ENCODE data around the gene RHCG. TPM values are rescaled to one million over a fixed set of nuclear protein-coding genes. Genes with fewer than 3 reads are reported as not detected.

RHCG gene
- total RNA-seq, 2 donors from 2014 or later: 0.52 TPM; not detected in 1

GRCh38 chr15:89426500-89426899 lies 69.9 kb downstream of the RHCG start:
- H3K9me3 ChIP-seq: no peaks in the 10 kb centered on the region
- H3K4me3 ChIP-seq: no peak overlapping the region
- peaks cover 10% of the 10 kb centered on the region for H3K4me1 ChIP-seq
- H3K27me3 ChIP-seq: no peaks in the 10 kb centered on the region
- TF ChIP-seq POLR2A (IDR thresholded peaks at IDR 0.05) (no peak), CTCF (IDR thresholded peaks at IDR 0.05) (no peak)
- WGBS, 2 donors: 87 to 93% methylated on average over 4 to 5 of the region's 5 CpGs
- intact Hi-C loops (cut with DNase I): no loop called here
- H3K27ac ChIP-seq: no peak overlapping the region
- H3K36me3 ChIP-seq (replicated peaks in 1 of 2; ENCODE audit: insufficient read depth in 1 of 2, low read depth in 2 of 2): no peaks in the 10 kb centered on the region
- ATAC-seq (no peak), DNase-seq (no peak)

DNA sequence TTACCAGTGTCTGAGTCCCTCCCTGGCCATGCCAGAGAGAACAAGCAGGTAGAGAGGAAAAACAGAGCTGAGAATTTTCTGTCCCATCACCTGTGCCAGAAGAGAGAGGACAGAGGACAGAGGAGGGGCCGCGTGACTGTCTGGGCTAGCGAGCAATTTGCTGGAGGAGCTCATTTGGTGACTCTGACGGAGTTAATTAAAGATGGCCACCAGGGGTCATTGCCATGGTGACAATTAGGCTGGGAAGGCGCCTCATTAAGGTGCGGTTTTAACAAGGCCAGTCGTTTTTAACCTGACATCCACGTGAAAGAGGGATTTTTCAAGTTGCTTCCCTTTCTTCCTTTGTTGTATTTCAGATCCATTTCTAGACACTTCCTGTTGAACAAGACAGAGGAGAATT lies 72.4 kb downstream of the RHCG start:
- H3K9me3 ChIP-seq: no peaks in the 10 kb centered on the region
- no peak overlapping the region for H3K4me3 ChIP-seq
- no peaks in the 10 kb centered on the region for H3K36me3 ChIP-seq (replicated peaks in 1 of 2; ENCODE audit: insufficient read depth in 1 of 2, low read depth in 2 of 2)
- H3K27ac ChIP-seq: no peak overlapping the region
- no peak for ATAC-seq
- TF ChIP-seq CTCF (IDR thresholded peaks at IDR 0.05): no peak
- no peak for TF ChIP-seq POLR2A (IDR thresholded peaks at IDR 0.05)
- WGBS, 2 donors: 47 to 54% methylated on average over 8 of the region's 8 CpGs
- H3K4me1 ChIP-seq: no peaks in the 10 kb centered on the region
- H3K27me3 ChIP-seq: no peaks in the 10 kb centered on the region
- DNase-seq: no peak
- intact Hi-C loops (cut with DNase I): no loop called here

Other genes starting within 250 kb of the RHCG start
- 10 to 100 TPM; 60.7 to 67.2 TPM for gene POLG, start 161.8 kb downstream of the RHCG start, total RNA-seq
- under 1 TPM in 1 of 2 donors, not detected in 1; under 0.01 TPM for gene TICRR, start 78.9 kb upstream of the RHCG start, total RNA-seq
- 1 to 10 TPM; 2.1 to 3.0 TPM for gene KIF7, start 158.9 kb upstream of the RHCG start, total RNA-seq
- gene PLIN1, start 182.8 kb upstream of the RHCG start, total RNA-seq: 100 to 1,000 TPM in 1 of 2 donors, 10 to 100 TPM in 1; 13.0 to 277 TPM
- 10 to 100 TPM; 14.5 to 25.1 TPM for gene PEX11A, start 194.2 kb upstream of the RHCG start, total RNA-seq
- gene WDR93, start 194.2 kb upstream of the RHCG start, total RNA-seq: under 1 TPM in 1 of 2 donors, not detected in 1; 0.66 TPM

Measured in body of pancreas (tissue), 4 donors.